K562 (cell line): ENCODE results near the gene HOPX. TPM values are rescaled to one million over a fixed set of nuclear protein-coding genes. Genes with fewer than 3 reads are reported as not detected.

Experiments
- ATAC-seq: fragments of 200-7000 bp; cut with Tn5 transposase; 3 replicates; pipeline ENCODE4 v1.9.1; 2020; ENCODE audit warnings: moderate library complexity
- BruUV-seq: library from RNA; stranded (reverse); fragments of 400-500 nt; replicated peaks from 2 replicates; lab custom pipeline; 2021; lab: Mats Ljungman, UMichigan
- CTCF ChIA-PET: fragments of 300-600 bp; formaldehyde crosslinking; extraction: SDS; loops from one replicate; lab custom pipeline; 2021; ENCODE audit warnings: low intra/inter-chr PET ratio; lab: Yijun Ruan, JAX
- POLR2A ChIA-PET: fragments of 300-600, 350-650 bp; sonication (Branson Sonifier 250); formaldehyde crosslinking; extraction: SDS; loops from one replicate; lab custom pipeline; 2021; ENCODE audit warnings: antibody characterized with exemption, inconsistent platforms; lab: Yijun Ruan, JAX
- DNase-seq, 4 experiments: peaks; one replicate each; pipeline versions ENCODE4 v3.0.0 to v3.0.0-alpha.2; 2011 to 2018; ENCODE audit warnings: low spot score in 3 of 4, mixed read lengths in 3 of 4; ENCODE audit errors: extremely low read depth in 1 of 4
- FAIRE-seq: peaks from 2 replicates; lab custom pipeline; 2011; peaks lifted over from hg19 to GRCh38; lab: Jason Lieb, UNC
- H2AFZ ChIP-seq: 2 replicates; pipeline ENCODE4 v1.6.0; 2011; ENCODE audit warnings: low read depth, low read length, control low read depth, inconsistent platforms
- H3K27ac ChIP-seq: fragments of 200-600 bp; 3 replicates; pipeline ENCODE4 v1.8.0; 2011; ENCODE audit warnings: low read depth, mild to moderate bottlenecking, control low read depth, inconsistent platforms, low read length, moderate library complexity, mixed read lengths; ENCODE audit errors: extremely low read depth
- H3K27me3 ChIP-seq, 2 experiments: fragments of 300-600 bp in 1 of 2; 2 replicates in 1 of 2; 3 replicates in 1 of 2; pipeline versions ENCODE4 v1.6.0 to v1.8.0; 2011; ENCODE audit warnings: inconsistent platforms in 2 of 2, low read length in 2 of 2, mild to moderate bottlenecking in 1 of 2, mixed read lengths in 1 of 2, moderate library complexity in 1 of 2; ENCODE audit not compliant: control insufficient read depth in 2 of 2, insufficient read depth in 2 of 2
- H3K36me3 ChIP-seq: fragments of 300-600 bp; 3 replicates; pipeline ENCODE4 v1.8.0; 2011; ENCODE audit warnings: mild to moderate bottlenecking, low read length, inconsistent platforms; ENCODE audit not compliant: control insufficient read depth, insufficient read depth
- H3K4me1 ChIP-seq, 2 experiments: fragments of 200-600 bp in 1 of 2; replicated peaks in 1 of 2; 2 replicates in 1 of 2; 3 replicates in 1 of 2; pipeline versions ENCODE4 v1.5.1 to v1.8.0; 2011; ENCODE audit warnings: inconsistent platforms in 2 of 2, low read length in 2 of 2, mild to moderate bottlenecking in 1 of 2, mixed read lengths in 1 of 2, moderate library complexity in 1 of 2; ENCODE audit not compliant: control insufficient read depth in 2 of 2, insufficient read depth in 2 of 2
- H3K4me2 ChIP-seq: 2 replicates; pipeline ENCODE4 v1.6.1; 2011; ENCODE audit warnings: low read length, control low read depth, inconsistent platforms, mixed read lengths; ENCODE audit not compliant: insufficient read depth
- H3K4me3 ChIP-seq: fragments of 200-600 bp; sonication (generic), shearing (Covaris generic); 2 replicates; pipeline ENCODE4 v1.5.1; 2016; ENCODE audit warnings: control low read depth, inconsistent platforms
- H3K79me2 ChIP-seq: fragments of 200-600 bp; 3 replicates; pipeline ENCODE4 v1.8.0; 2011; ENCODE audit warnings: low read length, inconsistent platforms; ENCODE audit not compliant: control insufficient read depth, insufficient read depth
- H3K9ac ChIP-seq, 2 experiments: 2 replicates each; pipeline versions ENCODE4 v1.6.0 to v1.6.1; 2011; ENCODE audit warnings: low read depth in 2 of 2, low read length in 2 of 2, control low read depth in 1 of 2, inconsistent platforms in 1 of 2, mild to moderate bottlenecking in 1 of 2, mixed read lengths in 1 of 2; ENCODE audit not compliant: insufficient read depth in 1 of 2
- H3K9me1 ChIP-seq: one replicate; pipeline ENCODE4 v1.6.0; 2011; ENCODE audit warnings: inconsistent platforms, mild to moderate bottlenecking, low read length, moderate library complexity; ENCODE audit not compliant: control insufficient read depth, insufficient read depth
- H3K9me3 ChIP-seq: replicated peaks from 2 replicates; pipeline ENCODE4 v1.5.1; 2011; ENCODE audit warnings: low read depth, low read length, inconsistent platforms; ENCODE audit not compliant: control insufficient read depth, insufficient read depth
- H4K20me1 ChIP-seq: replicated peaks from 2 replicates; pipeline ENCODE4 v1.6.1; 2011; ENCODE audit warnings: low read length, inconsistent platforms, mixed read lengths; ENCODE audit not compliant: control insufficient read depth, insufficient read depth
- ARID3A ChIP-seq: IDR thresholded peaks from 2 replicates; pipeline ENCODE4 v1.6.1; 2012; ENCODE audit warnings: low read depth, low read length, improper control_type of control experiment, borderline replicate concordance
- E2F1 ChIP-seq: sonication (generic); formaldehyde crosslinking; IDR thresholded peaks from 2 replicates; pipeline ENCODE4 v1.8.1; 2023; ENCODE audit warnings: mild to moderate bottlenecking, missing genetic modification reagents, moderate library complexity
- EHMT2 ChIP-seq: fragments of 450-650 bp; IDR thresholded peaks from 2 replicates; pipeline ENCODE4 v1.6.1; 2018; ENCODE audit warnings: antibody characterized with exemption
- MEIS2 ChIP-seq: fragments of 450-650 bp; IDR thresholded peaks from 2 replicates; pipeline ENCODE4 v1.6.1; 2014; ENCODE audit warnings: mild to moderate bottlenecking; ENCODE audit not compliant: partially characterized antibody
- PBX2 ChIP-seq, 2 experiments: IDR thresholded peaks in 1 of 2; conservative IDR thresholded peaks in 1 of 2; 2 replicates each; pipeline ENCODE4 v1.6.1; 2016; ENCODE audit warnings: low read depth in 2 of 2, mild to moderate bottlenecking in 1 of 2, missing compliant biosample characterization in 1 of 2, missing genetic modification characterization in 1 of 2, moderate library complexity in 1 of 2
- RAD21 ChIP-seq, 2 experiments: fragments of 250-450 bp in 1 of 2; fragments of 450-650 bp in 1 of 2; sonication (Bioruptor Pico) in 1 of 2; formaldehyde crosslinking in 1 of 2; IDR thresholded peaks in 1 of 2; conservative IDR thresholded peaks in 1 of 2; 2 replicates each; pipeline versions ENCODE4 v1.4.0 to v1.8.0; 2020 to 2022; ENCODE audit warnings: mild to moderate bottlenecking in 2 of 2, moderate library complexity in 1 of 2
- SAP30 ChIP-seq: fragments of 200-600 bp; sonication (generic); IDR thresholded peaks from 2 replicates; pipeline ENCODE4 v1.6.1; 2012; ENCODE audit warnings: borderline replicate concordance, low read depth, mild to moderate bottlenecking, moderate library complexity, low read length, control low read depth, inconsistent platforms; ENCODE audit not compliant: insufficient read depth, poor library complexity, severe bottlenecking
- ZFP30 ChIP-seq: fragments of 250-450 bp; sonication (Bioruptor Pico); IDR thresholded peaks from 2 replicates; pipeline ENCODE4 v1.8.0; 2022; ENCODE audit warnings: moderate library complexity, mild to moderate bottlenecking, inconsistent platforms, borderline replicate concordance
- ZNF280B ChIP-seq: fragments of 250-450 bp; sonication (Bioruptor Pico); IDR thresholded peaks from 2 replicates; pipeline ENCODE4 v1.5.1; 2021; ENCODE audit warnings: mild to moderate bottlenecking
- WGBS: fragments of 100-300 bp; shearing (Covaris generic); methylation state at CpG from one replicate; pipeline ENCODE4 v1.1.6; 2016; ENCODE audit warnings: low coverage, mixed read lengths; ENCODE audit not compliant: insufficient coverage; ENCODE audit errors: missing lambda C conversion rate; 5-methylcytosine and 5-hydroxymethylcytosine counted together
- in situ Hi-C: fragments of 300-500 bp; cut with MboI; formaldehyde crosslinking; loops from 4 replicates; pipeline ENCODE4 v1.15.0; 2018; ENCODE audit warnings: inconsistent platforms, mixed read lengths
- intact Hi-C: fragments of 100-400 bp; cut with micrococcal nuclease; formaldehyde crosslinking; loops from 2 replicates; pipeline ENCODE4 v1.14.2; 2022
- polyA plus RNA-seq, 8 experiments: library from polyadenylated mRNA; depleted of rRNA in 4 of 8; stranded (reverse) in 5 of 8; unstranded in 3 of 8; fragments of >200 nt; fragmentation: Nextera tagmentation in 2 of 8; fragmentation: Illumina TruSeq in 1 of 8; extraction: Ambion mirVana in 2 of 8; extraction: Trizol in 1 of 8; gene quantifications; 2 replicates each; pipeline versions ENCODE4 v1.2.1 to v1.2.3, GENCODE V29; 2011 to 2014; ENCODE audit warnings: inconsistent platforms in 1 of 8, missing spikeins in 1 of 8
- total RNA-seq, 7 experiments: library from RNA; depleted of rRNA in 6 of 7; stranded (reverse); fragments of >200 nt in 6 of 7; fragmentation: Illumina TruSeq in 2 of 7; extraction: Trizol in 2 of 7; gene quantifications; 2 replicates each; pipeline versions ENCODE4 v1.2.1 to v1.2.3, GENCODE V29; 2011 to 2021; ENCODE audit warnings: low replicate concordance in 1 of 7

The HOPX gene
- total and polyA plus RNA-seq, 9 of the 15 experiments (the other 6 are each of a cell fraction or from before 2014, with no cell fraction given) = 0.24 TPM; not detected in 8

- TF ChIP-seq EHMT2 = no peak
These were observed 54.7 kb downstream of the HOPX start (continued) for GRCh38 chr4:56626420-56626819.

- no TSS peak for BruUV-seq
- CTCF ChIA-PET = no interaction called here
- intact Hi-C loops = no loop called here
- no peak overlapping the region for H3K4me3 ChIP-seq
- no peak overlapping the region for H3K4me2 ChIP-seq
- 0% methylated on average over 1 of the region's 1 CpG for WGBS
- H3K79me2 ChIP-seq = no peaks in the 10 kb centered on the region
- no peaks in the 10 kb centered on the region for H3K9me3 ChIP-seq
- no peak overlapping the region for H3K9ac ChIP-seq
- POLR2A ChIA-PET = no interaction called here
- TF ChIP-seq MEIS2 (no peak), ZFP30 (CRISPR knock-in tag) (no peak), ZNF280B (no peak), PBX2 (CRISPR knock-in tag; IDR thresholded peaks at IDR 0.05; ENCODE audit: low read depth) (no peak), PBX2 (tag; conservative IDR thresholded peaks at IDR 0.05; ENCODE audit: low read depth) (no peak), E2F1 (CRISPR knock-in tag) (no peak), ARID3A (no peak), RAD21 (CRISPR knock-in tag; conservative IDR thresholded peaks at IDR 0.05 in 1 of 2, IDR thresholded peaks at IDR 0.05 in 1 of 2) (no peak), SAP30 (no peak)
- DNase-seq = no peak
- H3K36me3 ChIP-seq = no peaks in the 10 kb centered on the region
- H4K20me1 ChIP-seq = no peaks in the 10 kb centered on the region
- in situ Hi-C loops = no loop called here
- no peaks in the 10 kb centered on the region for H3K4me1 ChIP-seq
- ATAC-seq = no peak
- no peak overlapping the region for H3K27ac ChIP-seq
- H2AFZ ChIP-seq = no peak overlapping the region
- FAIRE-seq = no peak
- H3K9me1 ChIP-seq = no peaks in the 10 kb centered on the region
- peaks cover 4 to 18% of the 10 kb centered on the region in 2 experiments; a peak in 4 of 5 replicates for H3K27me3 ChIP-seq
These were observed 58.9 kb downstream of the HOPX start for GRCh38 chr4:56622176-56622575.
